HEK293 (cell line): ENCODE data around the gene ST6GALNAC6.

Experiments used
- CTCF ChIA-PET: fragments of 350-600 bp; formaldehyde crosslinking; extraction: SDS; loops from one replicate; lab custom pipeline; 2021; ENCODE audit warnings: antibody characterized with exemption; lab: Yijun Ruan, JAX
- POLR2A ChIA-PET: fragments of 300-600 bp; formaldehyde crosslinking; extraction: SDS; loops from one replicate; lab custom pipeline; 2020; ENCODE audit warnings: antibody characterized with exemption, inconsistent platforms; lab: Yijun Ruan, JAX
- H3K27ac ChIP-seq: fragments of 200-500 bp; sonication (Bioruptor generic); 2 replicates; pipeline ENCODE4 v1.5.1; 2014; ENCODE audit warnings: low read depth, low read length, control low read depth, inconsistent platforms; ENCODE audit errors: extremely low read depth
- H3K36me3 ChIP-seq, 2 experiments: fragments of 200-500 bp in 1 of 2; sonication (Bioruptor generic) in 1 of 2; 1 replicate in 1 of 2; 2 replicates in 1 of 2; pipeline ENCODE4 v1.5.1; 2014 to 2017; ENCODE audit warnings: inconsistent platforms in 2 of 2, low read length in 2 of 2; ENCODE audit not compliant: control insufficient read depth in 2 of 2, insufficient read depth in 1 of 2
- H3K4me1 ChIP-seq: fragments of 200-500 bp; sonication (Bioruptor generic); 2 replicates; pipeline ENCODE4 v1.5.1; 2014; ENCODE audit warnings: mild to moderate bottlenecking, low read length, inconsistent platforms; ENCODE audit not compliant: control insufficient read depth, insufficient read depth
- H3K4me3 ChIP-seq: 2 replicates; pipeline ENCODE4 v1.5.1; 2011; ENCODE audit warnings: low read depth, mild to moderate bottlenecking, control low read depth, low read length, moderate library complexity
- H3K9me3 ChIP-seq: fragments of 200-500 bp; sonication (Bioruptor generic); 2 replicates; pipeline ENCODE4 v1.5.1; 2014; ENCODE audit warnings: low read depth, low read length, inconsistent platforms; ENCODE audit not compliant: control insufficient read depth, insufficient read depth
- GFI1B ChIP-seq: fragments of 450-650 bp; formaldehyde crosslinking; IDR thresholded peaks from 2 replicates; pipeline ENCODE4 v1.5.1; 2016; ENCODE audit warnings: missing biosample characterization, missing genetic modification characterization
- GLIS1 ChIP-seq: fragments of 450-650 bp; formaldehyde crosslinking; IDR thresholded peaks from 2 replicates; pipeline ENCODE4 v1.5.1; 2016; ENCODE audit warnings: missing biosample characterization, missing genetic modification characterization
- KLF1 ChIP-seq: fragments of 450-650 bp; formaldehyde crosslinking; IDR thresholded peaks from 2 replicates; pipeline ENCODE4 v1.5.1; 2016; ENCODE audit warnings: missing biosample characterization, missing genetic modification characterization
- KLF10 ChIP-seq: fragments of 450-650 bp; IDR thresholded peaks from 2 replicates; pipeline ENCODE4 v1.5.1; 2018; ENCODE audit warnings: missing biosample characterization, mild to moderate bottlenecking, missing genetic modification characterization
- MYNN ChIP-seq: fragments of 450-650 bp; formaldehyde crosslinking; IDR thresholded peaks from 2 replicates; pipeline ENCODE4 v1.5.1; 2016; ENCODE audit warnings: missing biosample characterization, missing genetic modification characterization, borderline replicate concordance
- SETDB1 ChIP-seq: IDR thresholded peaks from one replicate; pipeline ENCODE4 v1.6.1; 2017; ENCODE audit warnings: mild to moderate bottlenecking, low read length, moderate library complexity, mixed read lengths; ENCODE audit not compliant: insufficient read length
- TRIM28 ChIP-seq: IDR thresholded peaks from 2 replicates; pipeline ENCODE4 v1.6.1; 2011; ENCODE audit warnings: low read length, control low read depth, borderline replicate concordance
- ZBTB21 ChIP-seq: fragments of 450-650 bp; formaldehyde crosslinking; IDR thresholded peaks from 2 replicates; pipeline ENCODE4 v1.5.1; 2017; ENCODE audit warnings: missing biosample characterization, missing genetic modification characterization
- ZNF202 ChIP-seq: fragments of 450-650 bp; formaldehyde crosslinking; IDR thresholded peaks from 2 replicates; pipeline ENCODE4 v1.5.1; 2016; ENCODE audit warnings: missing biosample characterization, missing genetic modification characterization, borderline replicate concordance
- ZNF311 ChIP-seq: fragments of 450-650 bp; formaldehyde crosslinking; IDR thresholded peaks from 2 replicates; pipeline ENCODE4 v1.5.1; 2017; ENCODE audit warnings: missing biosample characterization, missing genetic modification characterization, borderline replicate concordance
- ZNF335 ChIP-seq: fragments of 450-650 bp; formaldehyde crosslinking; conservative IDR thresholded peaks from 2 replicates; pipeline ENCODE4 v1.5.1; 2016; ENCODE audit warnings: missing biosample characterization, missing genetic modification characterization
- ZNF354C ChIP-seq: fragments of 450-650 bp; formaldehyde crosslinking; IDR thresholded peaks from 2 replicates; pipeline ENCODE4 v1.5.1; 2016; ENCODE audit warnings: missing biosample characterization, missing genetic modification characterization, low read depth, borderline replicate concordance
- ZNF518A ChIP-seq: fragments of 450-650 bp; formaldehyde crosslinking; conservative IDR thresholded peaks from 2 replicates; pipeline ENCODE4 v1.5.1; 2016; ENCODE audit warnings: low read depth, missing biosample characterization, missing genetic modification characterization
- ZNF548 ChIP-seq: fragments of 450-650 bp; formaldehyde crosslinking; IDR thresholded peaks from 2 replicates; pipeline ENCODE4 v1.5.1; 2016; ENCODE audit warnings: missing biosample characterization, missing genetic modification characterization
- ZNF555 ChIP-seq: fragments of 450-650 bp; formaldehyde crosslinking; conservative IDR thresholded peaks from 2 replicates; pipeline ENCODE4 v1.5.1; 2017; ENCODE audit warnings: missing biosample characterization, mild to moderate bottlenecking, missing genetic modification characterization, inconsistent platforms
- ZNF670 ChIP-seq: fragments of 450-650 bp; formaldehyde crosslinking; IDR thresholded peaks from 2 replicates; pipeline ENCODE4 v1.5.1; 2016; ENCODE audit warnings: missing biosample characterization, missing genetic modification characterization, low read depth
- ZNF843 ChIP-seq: fragments of 450-650 bp; formaldehyde crosslinking; IDR thresholded peaks from 2 replicates; pipeline ENCODE4 v1.5.1; 2016; ENCODE audit warnings: missing biosample characterization, missing genetic modification characterization
- TF ChIP-seq, protein P1 (sequence below): fragments of 450-650 bp; formaldehyde crosslinking; IDR thresholded peaks from 2 replicates; pipeline ENCODE4 v1.5.1; 2016; ENCODE audit warnings: missing biosample characterization, missing genetic modification characterization
- TF ChIP-seq, protein P2 (sequence below): fragments of 450-650 bp; formaldehyde crosslinking; IDR thresholded peaks from 2 replicates; pipeline ENCODE4 v1.5.1; 2016; ENCODE audit warnings: missing biosample characterization, missing genetic modification characterization, borderline replicate concordance
- TF ChIP-seq, protein P3 (sequence below): fragments of 450-650 bp; formaldehyde crosslinking; IDR thresholded peaks from 2 replicates; pipeline ENCODE4 v1.5.1; 2017; ENCODE audit warnings: missing biosample characterization, missing genetic modification characterization

Gene ST6GALNAC6

DNA sequence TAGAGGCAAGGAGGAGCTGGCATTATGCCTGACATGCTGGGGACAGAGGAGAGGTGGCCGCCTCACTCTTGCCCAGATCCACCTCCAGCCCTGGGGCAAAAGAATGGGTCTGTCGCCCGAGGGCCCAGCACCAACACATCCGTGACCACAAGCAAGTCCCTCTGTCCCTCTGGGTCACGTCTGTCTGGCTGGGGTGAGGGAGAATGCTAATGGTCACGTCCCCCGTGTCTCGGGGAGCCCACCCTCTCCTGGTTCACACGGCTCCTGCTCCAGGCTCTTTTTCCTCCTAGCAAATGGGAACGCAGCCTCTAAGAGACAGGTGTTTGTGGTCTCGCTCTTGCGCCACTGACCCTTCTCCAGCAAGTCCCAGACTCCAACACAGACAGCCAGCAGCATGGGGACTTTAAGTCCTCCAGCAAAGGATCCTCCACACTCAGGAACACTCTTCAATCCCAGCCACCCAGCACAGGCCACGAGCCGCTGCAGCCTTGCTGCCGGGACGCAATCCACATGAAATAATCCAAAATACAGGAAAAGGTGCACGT lies 49.0 kb downstream of the ST6GALNAC6 start:
- ChIA-PET POLR2A (no interaction called here), CTCF (interaction anchor here (0.6 kb wide), 1 partner anchor 1927 kb away, joined by 3 read pairs; no protein-coding TSS in a partner anchor)
- no peaks in the 10 kb centered on the region for H3K4me1 ChIP-seq
- H3K36me3 ChIP-seq, result no peaks in the 10 kb centered on the region
- TF ChIP-seq ZNF335 (tag by site-specific recombination) (no peak), KLF1 (no peak), ZNF670 (tag by site-specific recombination) (no peak), KLF10 (no peak), TRIM28 (no peak), GLIS1 (tag by site-specific recombination) (no peak), MYNN (no peak), ZNF311 (tag by site-specific recombination) (no peak), ZNF354C (tag by site-specific recombination) (no peak), ZNF202 (no peak), ZNF548 (tag by site-specific recombination) (no peak), ZNF843 (tag by site-specific recombination) (no peak), GFI1B (tag by site-specific recombination) (no peak)
- TF ChIP-seq, protein P1, sequence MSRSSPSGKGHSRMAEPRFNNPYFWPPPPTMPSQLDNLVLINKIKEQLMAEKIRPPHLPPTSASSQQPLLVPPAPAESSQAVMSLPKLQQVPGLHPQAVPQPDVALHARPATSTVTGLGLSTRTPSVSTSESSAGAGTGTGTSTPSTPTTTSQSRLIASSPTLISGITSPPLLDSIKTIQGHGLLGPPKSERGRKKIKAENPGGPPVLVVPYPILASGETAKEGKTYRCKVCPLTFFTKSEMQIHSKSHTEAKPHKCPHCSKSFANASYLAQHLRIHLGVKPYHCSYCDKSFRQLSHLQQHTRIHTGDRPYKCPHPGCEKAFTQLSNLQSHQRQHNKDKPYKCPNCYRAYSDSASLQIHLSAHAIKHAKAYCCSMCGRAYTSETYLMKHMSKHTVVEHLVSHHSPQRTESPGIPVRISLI, result no peak
- TF ChIP-seq, protein P2, sequence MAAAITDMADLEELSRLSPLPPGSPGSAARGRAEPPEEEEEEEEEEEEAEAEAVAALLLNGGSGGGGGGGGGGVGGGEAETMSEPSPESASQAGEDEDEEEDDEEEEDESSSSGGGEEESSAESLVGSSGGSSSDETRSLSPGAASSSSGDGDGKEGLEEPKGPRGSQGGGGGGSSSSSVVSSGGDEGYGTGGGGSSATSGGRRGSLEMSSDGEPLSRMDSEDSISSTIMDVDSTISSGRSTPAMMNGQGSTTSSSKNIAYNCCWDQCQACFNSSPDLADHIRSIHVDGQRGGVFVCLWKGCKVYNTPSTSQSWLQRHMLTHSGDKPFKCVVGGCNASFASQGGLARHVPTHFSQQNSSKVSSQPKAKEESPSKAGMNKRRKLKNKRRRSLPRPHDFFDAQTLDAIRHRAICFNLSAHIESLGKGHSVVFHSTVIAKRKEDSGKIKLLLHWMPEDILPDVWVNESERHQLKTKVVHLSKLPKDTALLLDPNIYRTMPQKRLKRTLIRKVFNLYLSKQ, result no peak
- TF ChIP-seq, protein P3, sequence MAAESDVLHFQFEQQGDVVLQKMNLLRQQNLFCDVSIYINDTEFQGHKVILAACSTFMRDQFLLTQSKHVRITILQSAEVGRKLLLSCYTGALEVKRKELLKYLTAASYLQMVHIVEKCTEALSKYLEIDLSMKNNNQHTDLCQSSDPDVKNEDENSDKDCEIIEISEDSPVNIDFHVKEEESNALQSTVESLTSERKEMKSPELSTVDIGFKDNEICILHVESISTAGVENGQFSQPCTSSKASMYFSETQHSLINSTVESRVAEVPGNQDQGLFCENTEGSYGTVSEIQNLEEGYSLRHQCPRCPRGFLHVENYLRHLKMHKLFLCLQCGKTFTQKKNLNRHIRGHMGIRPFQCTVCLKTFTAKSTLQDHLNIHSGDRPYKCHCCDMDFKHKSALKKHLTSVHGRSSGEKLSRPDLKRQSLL (tag by site-specific recombination), result no peak
- H3K27ac ChIP-seq, result no peak overlapping the region
- no peaks in the 10 kb centered on the region for H3K9me3 ChIP-seq
- no peak overlapping the region for H3K4me3 ChIP-seq

GRCh38 chr9:127848756-127849504 lies 50.5 kb downstream of the ST6GALNAC6 start:
- Histone ChIP-seq H3K36me3 (no peaks in the 10 kb centered on the region), H3K4me3 (no peak overlapping the region), H3K4me1 (no peaks in the 10 kb centered on the region), H3K27ac (no peak overlapping the region), H3K9me3 (no peaks in the 10 kb centered on the region)
- CTCF ChIA-PET, result no interaction called here
- TF ChIP-seq SETDB1 (peak; percentile 95), ZNF518A (tag by site-specific recombination) (no peak), ZNF555 (no peak), ZBTB21 (tag by site-specific recombination) (no peak)
- POLR2A ChIA-PET, result no interaction called here
